GM18867 (cell line): ENCODE measurements around the gene CTAGE4.
A peak's percentile ranks its signal among the peaks of the same experiment; 100 is the strongest.
"Not testable (repeated sequence)": the region's sequence is repeated elsewhere in the genome, so short reads cannot be mapped to it uniquely, and the experiment has no call there.

Experiments
- ATAC-seq: cut with Tn5 transposase; IDR thresholded peaks from one replicate; pipeline ENCODE4 v1.9.1; 2021; ENCODE audit warnings: mild to moderate bottlenecking, moderate library complexity; ENCODE audit not compliant: unreplicated experiment

Gene CTAGE4

GRCh38 chr7:144183166-144183565 lies at the start of gene CTAGE4:
Gene CTAGE4, plus strand, starts transcription at chr7:144183466. Its CDS starts 38 bp downstream, at chr7:144183504.
- ATAC-seq, result not testable (repeated sequence)

- no peak for ATAC-seq
Measured at GRCh38 chr7:144134116-144134515, 49.1 kb upstream of the CTAGE4 start.

GRCh38 chr7:144137501-144137900 lies 45.8 kb upstream of the CTAGE4 start:
- ATAC-seq, result no peak

GRCh38 chr7:144142187-144142586 lies 41.1 kb upstream of the CTAGE4 start:
- ATAC-seq, result no peak

- no peak for ATAC-seq
Measured at GRCh38 chr7:144144426-144144825, 38.8 kb upstream of the CTAGE4 start.

GRCh38 chr7:144148224-144148827 lies 34.9 kb upstream of the CTAGE4 start:
- no peak for ATAC-seq

GRCh38 chr7:144158861-144159260 lies 24.4 kb upstream of the CTAGE4 start:
- no peak for ATAC-seq

GRCh38 chr7:144164784-144165183 lies 18.5 kb upstream of the CTAGE4 start:
- no peak for ATAC-seq

- not testable (repeated sequence) for ATAC-seq
Measured at GRCh38 chr7:144171594-144172350, 11.5 kb upstream of the CTAGE4 start.

- ATAC-seq, result no peak
Measured at GRCh38 chr7:144174613-144175012, 8.7 kb upstream of the CTAGE4 start.

- peak; percentile 95 for ATAC-seq
Measured at GRCh38 chr7:144178380-144179164, 4.7 kb upstream of the CTAGE4 start.

- not testable (repeated sequence) for ATAC-seq
Measured at GRCh38 chr7:144179165-144179479, 4.1 kb upstream of the CTAGE4 start.

GRCh38 chr7:144187848-144188247 lies 4.6 kb downstream of the CTAGE4 start:
- ATAC-seq, result not testable (repeated sequence)

GRCh38 chr7:144188578-144189171 lies 5.4 kb downstream of the CTAGE4 start:
- ATAC-seq, result not testable (repeated sequence)

GRCh38 chr7:144193782-144194181 lies 10.5 kb downstream of the CTAGE4 start:
- ATAC-seq, result not testable (repeated sequence)

- not testable (repeated sequence) for ATAC-seq
Measured at GRCh38 chr7:144194453-144194852, 11.2 kb downstream of the CTAGE4 start.

GRCh38 chr7:144195212-144195872 lies 12.1 kb downstream of the CTAGE4 start, which contains the start of gene ARHGEF35:
Gene ARHGEF35, minus strand, starts transcription at chr7:144195833. Its CDS starts 7,450 bp downstream, at chr7:144188383.
- peak; percentile 77 for ATAC-seq

GRCh38 chr7:144198934-144199333 lies 15.7 kb downstream of the CTAGE4 start:
- ATAC-seq, result not testable (repeated sequence)

GRCh38 chr7:144201978-144202377 lies 18.7 kb downstream of the CTAGE4 start:
- peak; percentile 34 for ATAC-seq

GRCh38 chr7:144203086-144203485 lies 19.8 kb downstream of the CTAGE4 start:
- not testable (repeated sequence) for ATAC-seq

- ATAC-seq, result not testable (repeated sequence)
Measured at GRCh38 chr7:144205306-144205705, 22.0 kb downstream of the CTAGE4 start.
